ENCODE data around the gene DDN. TPM values are rescaled to one million over a fixed set of nuclear protein-coding genes. Genes with fewer than 3 reads are reported as not detected.

DDN gene
- total and polyA plus RNA-seq, 12 donors: 0.08 to 2.2 (median 0.43) TPM; not detected in 1

DNA sequence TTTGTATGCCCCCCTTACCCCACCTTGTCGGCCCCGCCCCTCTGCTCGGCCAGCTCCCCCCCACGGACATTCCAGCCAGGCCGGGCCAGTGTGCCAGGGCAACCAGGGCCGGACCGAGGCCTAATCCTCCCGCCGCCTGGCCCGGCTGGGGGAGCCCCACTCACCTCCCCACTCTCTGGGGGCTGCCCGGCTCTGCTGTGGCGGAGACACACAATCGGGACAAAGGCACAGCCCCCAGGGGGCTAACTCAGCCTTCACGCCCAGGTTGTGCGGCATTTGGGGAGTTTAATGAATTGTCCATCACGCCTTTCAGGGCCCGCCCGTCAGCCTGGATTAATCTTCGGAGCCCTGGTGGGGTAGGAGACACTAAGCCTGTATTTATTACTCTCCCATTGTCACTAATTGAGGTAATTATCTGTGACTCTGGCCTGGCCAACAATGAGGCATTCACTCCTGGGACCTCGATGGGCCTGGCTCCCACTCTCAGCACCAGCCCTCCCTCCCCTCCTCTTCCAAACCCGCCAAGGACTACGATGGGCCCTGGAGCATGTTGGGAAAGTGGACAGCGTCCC lies 12.4 kb downstream of the DDN start:
- H3K27ac ChIP-seq: no peak overlapping the region
- DNase-seq: no peak
- H3K9me3 ChIP-seq (replicated peaks in 1 of 3): no peaks in the 10 kb centered on the region
- no peak for TF ChIP-seq POLR2A (IDR thresholded peaks at IDR 0.05)
- TF ChIP-seq, protein P1, sequence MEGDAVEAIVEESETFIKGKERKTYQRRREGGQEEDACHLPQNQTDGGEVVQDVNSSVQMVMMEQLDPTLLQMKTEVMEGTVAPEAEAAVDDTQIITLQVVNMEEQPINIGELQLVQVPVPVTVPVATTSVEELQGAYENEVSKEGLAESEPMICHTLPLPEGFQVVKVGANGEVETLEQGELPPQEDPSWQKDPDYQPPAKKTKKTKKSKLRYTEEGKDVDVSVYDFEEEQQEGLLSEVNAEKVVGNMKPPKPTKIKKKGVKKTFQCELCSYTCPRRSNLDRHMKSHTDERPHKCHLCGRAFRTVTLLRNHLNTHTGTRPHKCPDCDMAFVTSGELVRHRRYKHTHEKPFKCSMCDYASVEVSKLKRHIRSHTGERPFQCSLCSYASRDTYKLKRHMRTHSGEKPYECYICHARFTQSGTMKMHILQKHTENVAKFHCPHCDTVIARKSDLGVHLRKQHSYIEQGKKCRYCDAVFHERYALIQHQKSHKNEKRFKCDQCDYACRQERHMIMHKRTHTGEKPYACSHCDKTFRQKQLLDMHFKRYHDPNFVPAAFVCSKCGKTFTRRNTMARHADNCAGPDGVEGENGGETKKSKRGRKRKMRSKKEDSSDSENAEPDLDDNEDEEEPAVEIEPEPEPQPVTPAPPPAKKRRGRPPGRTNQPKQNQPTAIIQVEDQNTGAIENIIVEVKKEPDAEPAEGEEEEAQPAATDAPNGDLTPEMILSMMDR (IDR thresholded peaks at IDR 0.05): no peak
- no peaks in the 10 kb centered on the region for H3K36me3 ChIP-seq (replicated peaks in 1 of 2)
- H3K4me1 ChIP-seq (replicated peaks in 1 of 2): no peaks in the 10 kb centered on the region
- intact Hi-C loops (cut with DNase I): loop anchor here in 1 of 2 donors (10.0 kb wide), 1 partner anchor 52 kb away; no protein-coding TSS in a partner anchor
- WGBS, 4 donors: 70 to 79% (median 73%) methylated on average over 15 to 23 of the region's 23 CpGs
- no peak overlapping the region for H3K4me3 ChIP-seq
- H3K27me3 ChIP-seq: peaks cover 25% of the 10 kb centered on the region

GRCh38 chr12:48985901-48986300 lies 13.3 kb downstream of the DDN start:
- intact Hi-C loops (cut with DNase I): loop anchor here in 1 of 2 donors (10.0 kb wide), 1 partner anchor 51 kb away; no protein-coding TSS in a partner anchor
- no peak for TF ChIP-seq POLR2A (IDR thresholded peaks at IDR 0.05)
- TF ChIP-seq, protein P1 (IDR thresholded peaks at IDR 0.05): no peak
- peaks cover 34% of the 10 kb centered on the region for H3K27me3 ChIP-seq
- no peak for DNase-seq
- H3K9me3 ChIP-seq (replicated peaks in 1 of 3): no peaks in the 10 kb centered on the region
- no peak overlapping the region for H3K27ac ChIP-seq
- H3K36me3 ChIP-seq (replicated peaks in 1 of 2): no peaks in the 10 kb centered on the region
- H3K4me1 ChIP-seq (replicated peaks in 1 of 2): peaks cover 6 to 7% of the 10 kb centered on the region in 2 donors
- 72 to 93% (median 84%) methylated on average over 2 of the region's 2 CpGs for whole genome bisulfite sequencing, 4 donors
- no peak overlapping the region for H3K4me3 ChIP-seq

DNA sequence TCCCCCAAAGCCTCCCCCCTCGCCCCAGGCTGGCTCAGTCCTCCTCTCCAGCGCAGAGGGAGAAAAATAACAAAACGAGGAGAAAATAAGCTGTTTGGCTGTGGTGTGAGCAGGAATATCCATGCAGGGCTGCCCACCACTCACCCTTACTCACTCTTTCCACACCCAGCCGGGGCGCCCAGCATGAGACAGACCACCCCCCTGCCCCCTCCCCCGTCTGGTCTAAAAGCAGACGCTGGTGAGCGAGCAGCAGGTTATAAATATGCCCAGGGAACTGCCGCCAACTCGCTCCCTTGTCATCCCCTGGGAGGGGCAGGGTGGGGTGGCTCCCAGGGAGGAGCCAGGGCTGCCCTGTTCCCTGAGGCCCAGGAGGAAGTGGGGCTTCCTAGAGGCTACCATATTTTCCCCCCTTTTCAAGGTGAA lies 13.7 kb downstream of the DDN start:
- no peak for TF ChIP-seq POLR2A (IDR thresholded peaks at IDR 0.05)
- TF ChIP-seq, protein P1 (IDR thresholded peaks at IDR 0.05): no peak
- Histone ChIP-seq H3K27ac (no peak overlapping the region), H3K36me3 (replicated peaks in 1 of 2) (no peaks in the 10 kb centered on the region), H3K9me3 (replicated peaks in 1 of 3) (no peaks in the 10 kb centered on the region), H3K4me1 (replicated peaks in 1 of 2) (peaks cover 10 to 11% of the 10 kb centered on the region in 2 donors), H3K27me3 (peaks cover 38% of the 10 kb centered on the region), H3K4me3 (no peak overlapping the region)
- intact Hi-C loops (cut with DNase I): loop anchor here in 1 of 2 donors (10.0 kb wide), 1 partner anchor 51 kb away; no protein-coding TSS in a partner anchor
- no peak for DNase-seq
- WGBS, 4 donors: 20 to 51% (median 43%) methylated on average over 1 to 10 of the region's 10 CpGs

DNA sequence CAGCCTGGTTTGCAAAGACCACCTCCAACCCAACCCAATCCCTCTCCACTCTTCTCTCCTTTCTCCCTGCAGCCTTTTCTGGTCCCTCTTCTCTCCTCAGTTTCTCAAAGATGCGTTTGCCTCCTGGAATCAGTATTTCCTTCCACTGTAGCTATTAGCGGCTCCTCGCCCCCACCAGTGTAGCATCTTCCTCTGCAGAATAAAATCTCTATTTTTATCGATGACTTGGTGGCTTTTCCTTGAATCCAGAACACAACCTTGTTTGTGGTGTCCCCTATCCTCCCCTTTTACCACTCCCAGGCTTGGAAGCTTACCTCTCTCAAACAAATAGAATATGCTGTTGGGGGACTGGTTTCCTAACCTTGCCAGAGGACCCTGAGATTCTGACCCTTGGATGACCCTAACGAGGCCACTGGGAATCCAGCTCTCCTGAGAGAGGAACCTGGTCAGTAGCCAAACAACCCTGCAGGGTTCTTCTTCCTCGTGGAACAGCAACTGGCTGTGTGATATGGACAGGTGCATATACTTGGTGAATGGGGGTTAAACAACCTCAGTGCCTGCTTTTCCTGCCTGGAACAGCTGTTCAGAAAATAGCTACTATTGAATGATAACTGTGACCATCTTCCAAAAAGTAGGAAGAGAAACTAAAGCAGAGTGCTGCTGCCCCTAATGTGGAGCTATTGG lies 16.6 kb downstream of the DDN start:
- H3K27ac ChIP-seq: no peak overlapping the region
- TF ChIP-seq POLR2A (IDR thresholded peaks at IDR 0.05): no peak
- TF ChIP-seq, protein P1 (IDR thresholded peaks at IDR 0.05): no peak
- peaks cover 62% of the 10 kb centered on the region for H3K27me3 ChIP-seq
- DNase-seq: no peak
- H3K9me3 ChIP-seq (replicated peaks in 1 of 3): no peaks in the 10 kb centered on the region
- no peak overlapping the region for H3K4me3 ChIP-seq
- H3K4me1 ChIP-seq (replicated peaks in 1 of 2): peaks cover 11 to 36% of the 10 kb centered on the region in 2 donors
- H3K36me3 ChIP-seq (replicated peaks in 1 of 2): no peaks in the 10 kb centered on the region
- intact Hi-C loops (cut with DNase I): loop anchor here in 1 of 2 donors (10.0 kb wide), 1 partner anchor 48 kb away; no protein-coding TSS in a partner anchor
- 49 to 59% (median 52%) methylated on average over 6 of the region's 6 CpGs for WGBS, 4 donors
